Neural progenitor cell (in vitro differentiated cells): ENCODE data around the gene MVD. TPM values are rescaled to one million over a fixed set of nuclear protein-coding genes. Genes with fewer than 3 reads are reported as not detected.

Experiments used
- DNase-seq: peaks from one replicate; pipeline ENCODE4 v3.0.0-alpha.2; 2016; ENCODE audit warnings: low spot score
- H2AFZ ChIP-seq: fragments of 200-600 bp; sonication (generic); replicated peaks from 2 replicates; pipeline ENCODE4 v1.6.1; 2016; ENCODE audit warnings: antibody characterized with exemption
- H3F3A ChIP-seq: fragments of 200-600 bp; sonication (generic); 2 replicates; pipeline ENCODE4 v1.6.1; 2016; ENCODE audit warnings: antibody characterized with exemption, low read depth
- H3K27ac ChIP-seq: fragments of 200-600 bp; sonication (generic); 2 replicates; pipeline ENCODE4 v1.5.1; 2016; ENCODE audit warnings: mild to moderate bottlenecking
- H3K27me3 ChIP-seq: fragments of 200-600 bp; sonication (generic); 2 replicates; pipeline ENCODE4 v1.6.1; 2016; ENCODE audit warnings: mild to moderate bottlenecking, moderate library complexity
- H3K36me3 ChIP-seq: fragments of 200-600 bp; sonication (generic); 2 replicates; pipeline ENCODE4 v1.5.1; 2016
- H3K4me1 ChIP-seq: fragments of 200-600 bp; sonication (generic); 2 replicates; pipeline ENCODE4 v1.6.1; 2016; ENCODE audit warnings: mixed run types
- H3K4me2 ChIP-seq: fragments of 200-600 bp; sonication (generic); 2 replicates; pipeline ENCODE4 v1.6.1; 2016
- H3K4me3 ChIP-seq: fragments of 200-600 bp; sonication (generic); 2 replicates; pipeline ENCODE4 v1.5.1; 2016
- H3K79me2 ChIP-seq: fragments of 200-600 bp; sonication (generic); 2 replicates; pipeline ENCODE4 v1.6.1; 2016; ENCODE audit warnings: low read depth
- H3K9ac ChIP-seq: fragments of 200-600 bp; sonication (generic); 2 replicates; pipeline ENCODE4 v1.6.1; 2016
- H3K9me3 ChIP-seq: fragments of 200-600 bp; sonication (generic); 2 replicates; pipeline ENCODE4 v1.5.1; 2016; ENCODE audit warnings: low read depth
- H4K20me1 ChIP-seq: fragments of 200-600 bp; sonication (generic); 2 replicates; pipeline ENCODE4 v1.6.1; 2016; ENCODE audit warnings: low read depth
- H3K27ac Mint-ChIP-seq: 3 replicates; pipeline ENCODE4 v1.8.0; 2021; ENCODE audit warnings: mixed read lengths
- H3K27me3 Mint-ChIP-seq: 2 replicates; pipeline ENCODE4 v1.8.0; 2022; ENCODE audit warnings: low read depth, mild to moderate bottlenecking, inconsistent platforms, moderate library complexity, mixed read lengths; ENCODE audit not compliant: insufficient read depth
- H3K36me3 Mint-ChIP-seq: 3 replicates; pipeline ENCODE4 v1.8.0; 2021; ENCODE audit warnings: mixed read lengths
- H3K4me1 Mint-ChIP-seq: 3 replicates; pipeline ENCODE4 v1.8.0; 2021; ENCODE audit warnings: mixed read lengths
- H3K4me3 Mint-ChIP-seq: 3 replicates; pipeline ENCODE4 v1.8.0; 2021; ENCODE audit warnings: mild to moderate bottlenecking, moderate library complexity, mixed read lengths
- H3K9me3 Mint-ChIP-seq: 3 replicates; pipeline ENCODE4 v1.8.0; 2020; ENCODE audit warnings: mixed read lengths
- EZH2 ChIP-seq: fragments of 200-600 bp; sonication (generic); IDR thresholded peaks from 2 replicates; pipeline ENCODE4 v1.6.1; 2017; ENCODE audit warnings: antibody characterized with exemption, mild to moderate bottlenecking, moderate library complexity
- EZH2phosphoT487 ChIP-seq: fragments of 200-600 bp; sonication (generic); IDR thresholded peaks from 2 replicates; pipeline ENCODE4 v1.6.1; 2017; ENCODE audit warnings: antibody characterized with exemption
- total RNA-seq: library from RNA; depleted of rRNA; stranded (reverse); fragments of >200 nt; gene quantifications from 2 replicates; pipeline ENCODE4 v1.2.3, GENCODE V29; 2015; ENCODE audit warnings: low replicate concordance
- TF ChIP-seq, protein P1 (sequence below): fragments of 200-600 bp; sonication (generic); IDR thresholded peaks from 2 replicates; pipeline ENCODE4 v1.5.1; 2017; ENCODE audit warnings: antibody characterized with exemption, mild to moderate bottlenecking

MVD gene
- total RNA-seq, 1 donor from 2014 or later, result 12.7 TPM

DNA sequence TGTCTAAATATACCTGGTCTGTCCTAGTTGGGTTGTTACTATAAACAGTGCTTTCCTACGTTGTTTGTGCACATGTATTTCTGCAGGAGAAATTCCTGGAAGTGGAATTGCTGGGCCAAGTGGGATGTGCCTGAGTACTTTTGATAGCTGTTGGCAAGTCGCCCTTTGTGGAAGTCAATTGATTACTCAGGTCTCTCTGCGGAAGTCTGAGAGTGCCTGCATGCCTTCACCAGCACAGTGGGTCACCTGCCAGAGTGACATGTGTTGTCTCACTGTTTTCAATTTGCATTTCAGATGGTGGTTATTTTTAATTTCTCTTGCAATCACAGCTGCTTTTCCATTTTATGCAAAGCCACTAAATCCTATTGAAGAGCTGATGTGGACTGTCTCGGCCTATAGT lies 2.3 kb upstream of the MVD start:
- H2AFZ ChIP-seq, result no peak overlapping the region
- TF ChIP-seq, protein P1, sequence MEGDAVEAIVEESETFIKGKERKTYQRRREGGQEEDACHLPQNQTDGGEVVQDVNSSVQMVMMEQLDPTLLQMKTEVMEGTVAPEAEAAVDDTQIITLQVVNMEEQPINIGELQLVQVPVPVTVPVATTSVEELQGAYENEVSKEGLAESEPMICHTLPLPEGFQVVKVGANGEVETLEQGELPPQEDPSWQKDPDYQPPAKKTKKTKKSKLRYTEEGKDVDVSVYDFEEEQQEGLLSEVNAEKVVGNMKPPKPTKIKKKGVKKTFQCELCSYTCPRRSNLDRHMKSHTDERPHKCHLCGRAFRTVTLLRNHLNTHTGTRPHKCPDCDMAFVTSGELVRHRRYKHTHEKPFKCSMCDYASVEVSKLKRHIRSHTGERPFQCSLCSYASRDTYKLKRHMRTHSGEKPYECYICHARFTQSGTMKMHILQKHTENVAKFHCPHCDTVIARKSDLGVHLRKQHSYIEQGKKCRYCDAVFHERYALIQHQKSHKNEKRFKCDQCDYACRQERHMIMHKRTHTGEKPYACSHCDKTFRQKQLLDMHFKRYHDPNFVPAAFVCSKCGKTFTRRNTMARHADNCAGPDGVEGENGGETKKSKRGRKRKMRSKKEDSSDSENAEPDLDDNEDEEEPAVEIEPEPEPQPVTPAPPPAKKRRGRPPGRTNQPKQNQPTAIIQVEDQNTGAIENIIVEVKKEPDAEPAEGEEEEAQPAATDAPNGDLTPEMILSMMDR, result no peak
- TF ChIP-seq EZH2phosphoT487, result no peak
- no peak overlapping the region for H3K9ac ChIP-seq
- no peak overlapping the region for H3K4me2 ChIP-seq
- H3K27ac ChIP-seq, result no peak overlapping the region
- no peaks in the 10 kb centered on the region for H3K27me3 ChIP-seq
- H3F3A ChIP-seq, result peaks cover 7% of the 10 kb centered on the region
- Mint-ChIP-seq H3K9me3 (no peaks in the 10 kb centered on the region), H3K27me3 (no peaks in the 10 kb centered on the region), H3K36me3 (peaks cover 5% of the 10 kb centered on the region), H3K4me3 (peak overlapping the region; percentile 89), H3K27ac (no peak overlapping the region), H3K4me1 (peaks cover 21% of the 10 kb centered on the region)
- no peaks in the 10 kb centered on the region for H3K9me3 ChIP-seq
- no peak for DNase-seq
- H3K4me3 ChIP-seq, result no peak overlapping the region
- H3K36me3 ChIP-seq, result no peaks in the 10 kb centered on the region
- peaks cover 38% of the 10 kb centered on the region for H3K79me2 ChIP-seq
- H3K4me1 ChIP-seq, result peaks cover 4% of the 10 kb centered on the region
- peaks cover 18% of the 10 kb centered on the region for H4K20me1 ChIP-seq

DNA sequence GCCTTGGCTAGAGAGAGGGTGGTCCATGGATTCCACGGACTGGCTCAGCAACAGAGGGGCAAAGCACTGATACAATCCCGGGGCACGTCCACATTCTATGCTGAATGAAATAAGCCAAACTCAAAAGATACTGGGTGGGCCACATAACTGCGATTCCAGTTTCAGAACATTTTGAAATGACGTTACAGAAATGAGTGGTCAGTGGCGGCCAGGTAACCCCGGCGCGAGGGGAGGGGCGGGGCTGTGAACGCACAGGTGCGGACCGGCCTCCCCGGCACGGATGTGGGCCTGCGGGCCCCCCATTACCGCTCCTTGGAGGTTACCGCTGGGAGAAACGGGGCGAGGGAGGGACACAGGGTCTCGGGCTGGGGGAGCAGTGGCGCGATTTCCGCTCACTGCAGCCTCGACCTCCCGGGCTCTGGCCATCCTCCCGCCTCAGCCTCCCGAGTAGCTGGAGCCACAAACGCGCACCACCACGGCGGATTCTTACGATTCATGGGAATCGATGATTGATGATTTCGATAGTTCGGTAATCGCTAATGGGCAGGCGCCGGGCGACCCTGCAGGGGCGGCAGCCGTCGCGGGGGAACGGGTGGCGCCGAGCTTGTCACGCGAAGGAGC lies 559 bp downstream of the MVD start:
- no peak overlapping the region for H3K27ac Mint-ChIP-seq
- Histone ChIP-seq H3K4me1 (peaks cover 4% of the 10 kb centered on the region), H3F3A (peaks cover 7% of the 10 kb centered on the region), H3K79me2 (peaks cover 53% of the 10 kb centered on the region), H3K27me3 (no peaks in the 10 kb centered on the region), H3K9ac (peak overlapping the region; percentile 68), H3K36me3 (no peaks in the 10 kb centered on the region), H3K4me2 (peak overlapping the region; percentile 92), H3K4me3 (peak overlapping the region; percentile 76), H3K27ac (peak overlapping the region; percentile 76), H3K9me3 (no peaks in the 10 kb centered on the region), H2AFZ (peak overlapping the region; percentile 70), H4K20me1 (peaks cover 39% of the 10 kb centered on the region)
- TF ChIP-seq, protein P1, result peak; percentile 2
- no peak for TF ChIP-seq EZH2phosphoT487
- H3K9me3 Mint-ChIP-seq, result no peaks in the 10 kb centered on the region
- H3K36me3 Mint-ChIP-seq, result no peaks in the 10 kb centered on the region
- H3K4me1 Mint-ChIP-seq, result peaks cover 23% of the 10 kb centered on the region
- peak overlapping the region; percentile 89 for H3K4me3 Mint-ChIP-seq
- DNase-seq, result peak; percentile 49
- peaks cover 4% of the 10 kb centered on the region for H3K27me3 Mint-ChIP-seq

DNA sequence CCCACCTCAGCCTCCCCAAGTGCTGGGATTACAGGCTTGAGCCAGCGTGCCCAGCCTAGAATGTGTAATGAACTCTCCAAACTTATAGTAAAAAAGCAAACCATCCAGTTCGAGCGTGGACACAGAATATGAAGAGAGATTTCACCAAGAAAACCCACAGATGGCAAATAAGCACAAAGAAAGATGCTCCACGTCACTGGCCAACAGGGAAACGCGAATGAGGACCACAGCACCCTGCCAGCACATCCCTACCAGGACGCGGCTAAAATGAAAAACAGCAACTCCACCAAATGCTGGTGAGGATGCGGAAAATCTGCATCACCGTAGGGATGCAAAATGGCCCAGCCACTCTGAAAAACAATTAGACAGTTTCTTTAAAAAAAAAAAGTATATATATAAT lies 1.4 kb downstream of the MVD start:
- Mint-ChIP-seq H3K4me1 (peaks cover 23% of the 10 kb centered on the region), H3K4me3 (peak overlapping the region; percentile 89), H3K27ac (no peak overlapping the region), H3K36me3 (no peaks in the 10 kb centered on the region), H3K27me3 (peaks cover 4% of the 10 kb centered on the region), H3K9me3 (no peaks in the 10 kb centered on the region)
- H3K4me1 ChIP-seq, result peaks cover 4% of the 10 kb centered on the region
- H3K79me2 ChIP-seq, result peaks cover 53% of the 10 kb centered on the region
- H3K36me3 ChIP-seq, result no peaks in the 10 kb centered on the region
- no peak for DNase-seq
- no peak overlapping the region for H3K9ac ChIP-seq
- TF ChIP-seq EZH2phosphoT487 (no peak), EZH2 (no peak)
- H3K4me2 ChIP-seq, result peak overlapping the region; percentile 92
- H3F3A ChIP-seq, result peaks cover 7% of the 10 kb centered on the region
- peaks cover 39% of the 10 kb centered on the region for H4K20me1 ChIP-seq
- no peak overlapping the region for H2AFZ ChIP-seq
- no peaks in the 10 kb centered on the region for H3K9me3 ChIP-seq
- H3K27ac ChIP-seq, result no peak overlapping the region
- H3K27me3 ChIP-seq, result no peaks in the 10 kb centered on the region
- H3K4me3 ChIP-seq, result peak overlapping the region; percentile 76

DNA sequence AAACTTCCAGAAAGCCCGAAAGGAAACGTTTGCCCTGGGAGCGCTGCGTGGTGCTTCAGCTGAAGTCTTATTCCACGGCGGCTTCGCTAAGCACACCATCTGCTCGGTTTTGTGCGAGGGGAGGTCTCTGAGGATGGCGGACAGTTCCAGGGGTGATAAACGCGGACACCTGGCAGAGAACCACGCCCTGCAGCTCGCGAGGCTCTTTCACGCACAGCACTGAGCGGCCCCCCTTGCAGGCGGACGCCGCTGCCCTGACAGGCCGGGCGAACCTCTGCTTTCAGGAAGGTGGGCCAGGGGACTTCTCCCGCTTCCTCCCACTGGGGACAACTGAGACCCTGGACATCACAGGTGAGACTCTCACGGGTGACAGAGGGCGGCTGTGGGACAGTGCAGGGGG lies 3.7 kb downstream of the MVD start:
- no peak overlapping the region for H3K4me2 ChIP-seq
- H3K4me1 ChIP-seq, result peaks cover 4% of the 10 kb centered on the region
- TF ChIP-seq, protein P1, result no peak
- no peak for TF ChIP-seq EZH2
- no peak for TF ChIP-seq EZH2phosphoT487
- H3K9ac ChIP-seq, result no peak overlapping the region
- Mint-ChIP-seq H3K9me3 (no peaks in the 10 kb centered on the region), H3K36me3 (no peaks in the 10 kb centered on the region), H3K27ac (no peak overlapping the region), H3K4me3 (no peak overlapping the region), H3K27me3 (peaks cover 6% of the 10 kb centered on the region), H3K4me1 (peaks cover 18% of the 10 kb centered on the region)
- H3K27me3 ChIP-seq, result no peaks in the 10 kb centered on the region
- H3K27ac ChIP-seq, result no peak overlapping the region
- H2AFZ ChIP-seq, result no peak overlapping the region
- peaks cover 45% of the 10 kb centered on the region for H3K79me2 ChIP-seq
- no peaks in the 10 kb centered on the region for H3K36me3 ChIP-seq
- peaks cover 39% of the 10 kb centered on the region for H4K20me1 ChIP-seq
- peaks cover 4% of the 10 kb centered on the region for H3F3A ChIP-seq
- no peak for DNase-seq
- H3K9me3 ChIP-seq, result no peaks in the 10 kb centered on the region
- H3K4me3 ChIP-seq, result no peak overlapping the region
